Measurements from ENCODE around the gene SMIM13.
"Not testable (repeated sequence)": the region's sequence is repeated elsewhere in the genome, so short reads cannot be mapped to it uniquely, and the experiment has no call there.

SMIM13 gene

GRCh38 chr6:11085758-11086435 is 7.7 kb upstream of the SMIM13 start:
- DNase-seq: no peak

- not testable (repeated sequence) for DNase-seq
Observed at GRCh38 chr6:11087141-11087812, 6.4 kb upstream of the SMIM13 start.

GRCh38 chr6:11089695-11090094 is 3.9 kb upstream of the SMIM13 start:
- no peak for DNase-seq

GRCh38 chr6:11091141-11091540 is 2.5 kb upstream of the SMIM13 start:
- DNase-seq: not testable (repeated sequence)

- DNase-seq: peak; percentile 85
Observed at GRCh38 chr6:11092668-11093375, 812 bp upstream of the SMIM13 start.

DNA sequence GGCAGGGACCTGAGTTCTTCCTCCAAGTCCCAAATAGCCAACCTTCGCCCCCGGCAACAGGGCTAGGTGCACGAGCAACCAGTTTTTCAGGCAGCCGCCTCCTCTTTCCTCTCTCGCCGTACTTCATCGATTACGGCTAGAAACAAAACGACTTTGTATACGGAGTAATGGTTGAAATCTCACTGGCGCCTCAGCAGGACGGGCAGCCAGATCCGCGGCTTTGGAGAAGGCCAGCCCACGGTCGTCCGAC is 333 bp upstream of the SMIM13 start:
- DNase-seq: no peak

DNA sequence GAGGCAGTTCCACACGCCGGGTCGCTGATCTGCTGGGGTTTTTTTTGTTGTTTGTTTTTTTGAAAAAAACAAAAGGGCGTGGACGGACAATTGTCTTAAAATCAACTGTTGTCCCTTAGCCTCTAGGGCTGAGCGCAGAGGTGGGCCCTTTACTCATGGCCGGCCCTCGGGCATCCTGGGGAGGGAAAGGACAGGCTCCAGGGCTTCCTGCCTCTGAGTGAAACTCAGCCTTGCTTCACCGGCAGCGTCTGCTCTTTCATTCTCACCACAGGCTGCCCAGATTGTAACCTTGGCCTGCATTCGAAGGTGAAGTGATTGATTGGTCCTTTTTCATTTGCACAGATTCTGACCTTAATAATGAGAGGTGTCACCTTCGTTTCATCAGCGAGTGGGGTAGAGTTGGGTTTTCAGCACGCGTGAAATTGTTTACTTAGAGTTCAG is 797 bp downstream of the SMIM13 start:
- DNase-seq: peak; percentile 82

GRCh38 chr6:11094941-11095340 is 1.3 kb downstream of the SMIM13 start:
- no peak for DNase-seq

DNA sequence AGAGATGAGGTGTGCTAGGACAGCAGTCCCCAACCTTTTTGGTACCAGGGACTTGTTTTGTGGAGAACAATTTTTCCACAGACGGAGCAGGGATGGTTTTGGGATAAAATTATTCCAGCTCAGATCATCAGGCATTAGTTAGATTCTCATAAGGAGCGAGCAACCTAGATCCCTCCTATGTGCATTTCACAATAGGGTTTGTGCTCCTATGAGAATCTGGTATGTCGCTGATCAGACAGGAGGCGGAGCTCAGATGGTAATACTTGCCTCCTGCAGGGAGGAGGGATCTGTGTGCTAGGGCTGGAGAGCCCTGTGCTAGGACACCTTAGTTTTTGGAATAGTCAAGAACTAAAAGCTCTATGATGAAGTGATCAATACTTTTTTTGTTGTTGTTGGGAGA is 2.5 kb downstream of the SMIM13 start:
- peak; percentile 39 for DNase-seq

- DNase-seq: no peak
Observed at GRCh38 chr6:11097476-11097875, 3.8 kb downstream of the SMIM13 start.

DNA sequence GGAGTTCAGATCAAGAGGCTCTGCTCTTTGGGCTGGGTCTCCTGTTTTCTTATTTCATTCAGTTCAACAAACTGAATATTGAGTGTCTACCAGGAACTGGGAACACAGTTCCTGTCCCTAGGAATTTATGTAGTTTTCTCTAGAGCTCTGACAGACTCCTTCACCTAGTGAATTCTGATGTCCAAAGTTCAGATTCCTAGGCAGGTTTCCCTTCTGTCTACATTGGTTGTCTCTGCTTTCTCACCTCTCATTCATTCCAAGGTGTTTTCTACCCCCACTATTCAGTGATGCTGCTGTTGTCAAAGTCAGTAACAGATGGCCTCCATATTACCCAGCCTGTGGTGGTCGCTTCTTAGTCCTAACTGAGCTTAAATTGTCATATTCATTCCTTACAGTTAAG is 4.4 kb downstream of the SMIM13 start:
- no peak for DNase-seq

GRCh38 chr6:11101417-11101816 is 7.8 kb downstream of the SMIM13 start:
- DNase-seq: no peak

GRCh38 chr6:11103065-11103464 is 9.4 kb downstream of the SMIM13 start:
- no peak for DNase-seq

GRCh38 chr6:11108726-11109125 is 15.1 kb downstream of the SMIM13 start:
- no peak for DNase-seq

DNA sequence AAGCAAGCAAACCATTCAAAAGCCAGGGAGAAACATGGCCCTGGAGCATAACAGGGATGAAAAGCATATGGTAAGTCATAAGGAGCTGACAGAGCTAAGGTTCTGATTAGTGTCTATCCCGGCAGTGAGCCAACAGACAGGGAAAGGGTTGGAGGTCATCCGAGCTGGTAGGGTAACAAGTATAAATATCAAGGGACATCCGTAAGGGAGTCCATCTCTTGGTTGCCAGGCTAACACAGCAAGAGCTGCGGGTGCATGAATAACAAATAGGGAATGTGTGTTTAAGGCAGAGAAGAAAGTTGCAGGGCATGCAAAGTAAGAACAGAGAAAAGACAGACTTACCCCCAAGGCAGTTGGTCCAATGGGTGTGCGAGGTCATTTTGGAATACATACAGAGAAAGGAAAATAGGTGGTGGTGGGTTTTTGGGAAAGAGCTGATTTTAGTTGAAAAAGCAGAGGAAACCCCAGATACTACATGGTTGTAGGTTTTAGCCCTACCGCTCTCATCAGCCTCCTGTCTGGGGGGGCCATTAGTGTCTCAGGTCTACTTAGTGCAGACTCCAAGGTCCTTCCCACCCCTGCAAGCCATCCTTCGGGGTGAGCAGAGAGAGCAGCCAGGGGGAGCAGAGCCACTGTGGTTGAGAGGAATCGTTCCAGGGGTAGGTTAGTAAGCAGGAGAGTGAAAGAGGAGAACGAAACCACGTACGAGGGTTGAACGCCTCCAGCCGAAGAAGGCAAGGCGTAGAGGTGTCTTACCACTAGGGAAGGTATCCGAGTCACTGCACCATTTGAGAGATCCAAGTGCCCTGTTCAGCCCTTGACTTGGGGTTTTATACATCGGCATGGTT is 17.5 kb downstream of the SMIM13 start, which contains the start of gene ERVFRD-1:
TSS of gene ERVFRD-1 (minus strand) at position 805 of the 848 bp plus-strand sequence. CDS start 6,415 bp downstream, outside the sequence.
- no peak for DNase-seq

GRCh38 chr6:11111769-11112437 is 18.3 kb downstream of the SMIM13 start:
- DNase-seq: no peak

- no peak for DNase-seq
Observed at GRCh38 chr6:11113038-11113437, 19.4 kb downstream of the SMIM13 start.

- DNase-seq: not testable (repeated sequence)
Observed at GRCh38 chr6:11115808-11116536, 22.3 kb downstream of the SMIM13 start.

GRCh38 chr6:11120271-11121005 is 26.8 kb downstream of the SMIM13 start:
- no peak for DNase-seq

DNA sequence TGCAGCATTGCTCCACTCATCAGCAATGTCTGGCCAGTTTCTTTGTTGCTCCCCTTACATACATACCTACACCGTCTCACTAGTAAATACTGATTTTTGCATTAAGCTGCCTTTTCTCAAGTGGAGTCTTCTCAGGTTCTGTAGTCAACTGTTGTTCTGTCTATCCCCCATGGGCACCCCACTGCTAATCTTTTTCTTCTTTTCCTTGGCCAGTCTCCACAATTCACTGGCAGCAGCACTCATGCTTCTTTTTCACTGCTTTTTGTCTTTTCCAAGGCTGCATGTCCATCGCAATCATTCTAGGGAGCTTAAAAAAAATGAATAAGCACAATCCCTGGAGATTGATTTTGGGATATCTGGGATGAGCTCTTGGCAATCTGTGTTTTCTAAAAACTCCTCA is 28.2 kb downstream of the SMIM13 start:
- no peak for DNase-seq

DNA sequence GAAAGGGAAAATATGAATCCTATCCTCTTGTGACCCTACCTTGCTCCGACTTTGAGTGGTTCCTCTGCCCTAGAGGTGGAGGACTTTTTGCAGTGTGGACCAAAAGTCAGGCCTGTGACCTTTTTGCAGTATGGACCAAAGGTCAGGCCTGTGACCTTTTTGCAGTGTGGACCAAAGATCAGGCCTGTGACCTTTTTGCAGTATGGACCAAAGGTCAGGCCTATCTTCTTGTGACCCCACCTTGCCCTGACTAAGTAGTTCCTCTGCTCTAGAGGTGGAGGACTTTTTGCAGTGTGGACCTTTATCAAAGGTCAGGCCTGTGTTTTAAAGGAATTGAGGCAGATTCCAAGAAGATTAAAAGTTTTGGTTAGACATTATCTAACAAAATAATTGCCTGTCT is 28.7 kb downstream of the SMIM13 start:
- no peak for DNase-seq

Data from RPMI8226 (cell line).